Left hindlimb (tissue), 1 donor: Measurements from ENCODE around the gene RHO.
"Not testable (repeated sequence)": the region's sequence is repeated elsewhere in the genome, so short reads cannot be mapped to it uniquely, and the experiment has no call there.

Source experiments
- DNase-seq: peaks from one replicate; pipeline ENCODE4 v3.0.0-alpha.2; 2018

Gene RHO

DNA sequence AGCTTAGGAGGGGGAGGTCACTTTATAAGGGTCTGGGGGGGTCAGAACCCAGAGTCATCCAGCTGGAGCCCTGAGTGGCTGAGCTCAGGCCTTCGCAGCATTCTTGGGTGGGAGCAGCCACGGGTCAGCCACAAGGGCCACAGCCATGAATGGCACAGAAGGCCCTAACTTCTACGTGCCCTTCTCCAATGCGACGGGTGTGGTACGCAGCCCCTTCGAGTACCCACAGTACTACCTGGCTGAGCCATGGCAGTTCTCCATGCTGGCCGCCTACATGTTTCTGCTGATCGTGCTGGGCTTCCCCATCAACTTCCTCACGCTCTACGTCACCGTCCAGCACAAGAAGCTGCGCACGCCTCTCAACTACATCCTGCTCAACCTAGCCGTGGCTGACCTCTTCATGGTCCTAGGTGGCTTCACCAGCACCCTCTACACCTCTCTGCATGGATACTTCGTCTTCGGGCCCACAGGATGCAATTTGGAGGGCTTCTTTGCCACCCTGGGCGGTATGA is at the start of gene RHO:
TSS of gene RHO (plus strand) at position 51 of the 512 bp plus-strand sequence. CDS start at position 146, 95 bp downstream.
- DNase-seq = no peak

DNA sequence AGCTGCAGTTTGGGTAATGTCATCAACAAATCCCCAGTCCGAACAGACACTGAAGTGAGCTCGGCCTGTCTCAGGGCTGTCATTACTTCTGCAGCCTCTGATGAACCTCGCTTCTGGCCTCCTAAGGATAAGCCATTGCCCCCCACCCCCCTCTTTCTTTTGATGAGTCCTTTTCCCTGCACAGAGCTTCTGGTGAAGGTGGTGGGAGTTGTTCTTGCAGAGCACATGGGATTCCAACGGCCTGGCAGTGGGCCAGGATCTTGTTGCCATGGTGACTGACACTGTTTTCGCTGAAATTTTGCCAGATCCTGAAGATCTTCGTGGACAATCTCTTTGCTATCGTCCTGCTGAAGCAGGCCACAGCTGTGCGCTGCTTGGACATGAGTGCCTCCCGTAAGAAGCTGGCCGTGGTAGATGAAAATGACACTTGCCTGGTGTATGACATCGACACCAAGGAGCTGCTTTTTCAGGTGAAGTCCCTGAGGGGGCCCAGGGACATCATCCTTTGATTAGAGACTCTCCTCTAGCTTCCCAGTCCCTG is 47.1 kb upstream of the RHO start:
- DNase-seq = not testable (repeated sequence)

DNA sequence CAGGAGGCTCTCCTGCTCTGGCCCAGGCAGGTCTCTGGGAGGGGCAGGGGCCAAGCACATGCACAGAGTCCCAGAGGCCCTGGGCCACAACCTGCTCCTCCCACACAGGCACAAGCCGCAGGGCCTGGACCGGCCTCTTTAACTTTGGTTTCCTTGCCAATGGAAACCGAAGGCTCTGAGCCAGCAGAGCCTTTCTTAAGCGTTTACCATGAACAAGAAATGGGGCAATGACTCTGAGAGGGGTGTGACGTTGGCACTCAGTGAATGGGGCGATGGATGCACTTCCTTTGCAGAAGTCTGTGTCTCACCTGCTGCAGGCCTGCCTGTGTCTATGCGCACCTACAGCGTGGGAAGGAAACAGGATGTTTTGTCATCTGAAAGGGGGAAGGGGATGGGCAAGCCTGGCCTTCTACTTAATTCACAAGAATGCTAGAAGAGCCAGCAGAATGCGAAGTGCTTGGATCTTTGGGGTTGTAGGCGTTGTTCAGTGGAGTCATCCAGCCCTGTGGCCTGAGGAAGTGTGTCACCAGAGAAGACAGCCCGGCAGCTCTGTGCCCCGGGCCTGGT is 46.6 kb upstream of the RHO start:
- DNase-seq = no peak

- DNase-seq = no peak
These were observed 45.7 kb upstream of the RHO start for GRCh38 chr3:129482721-129483120.

DNA sequence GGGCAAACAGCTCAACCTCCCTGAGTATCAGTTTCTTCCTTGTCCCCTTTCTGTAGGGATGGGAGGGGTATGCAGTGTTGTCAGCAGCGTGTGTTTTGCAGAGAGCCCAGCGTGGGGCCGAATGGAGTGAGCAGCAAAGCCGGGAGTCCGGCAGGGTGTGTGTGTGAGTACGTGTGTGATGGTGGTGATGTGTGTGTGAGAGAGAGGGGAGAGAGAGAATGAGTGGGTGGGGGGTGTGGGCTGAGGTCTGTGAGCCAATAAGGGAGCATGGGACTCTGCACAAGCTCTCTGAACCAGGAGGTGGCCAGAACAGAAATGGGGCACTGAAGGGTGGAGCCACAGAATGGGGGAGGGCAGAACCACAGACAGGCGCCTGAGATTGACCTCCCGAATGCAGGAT is 44.6 kb upstream of the RHO start:
- DNase-seq = no peak

DNA sequence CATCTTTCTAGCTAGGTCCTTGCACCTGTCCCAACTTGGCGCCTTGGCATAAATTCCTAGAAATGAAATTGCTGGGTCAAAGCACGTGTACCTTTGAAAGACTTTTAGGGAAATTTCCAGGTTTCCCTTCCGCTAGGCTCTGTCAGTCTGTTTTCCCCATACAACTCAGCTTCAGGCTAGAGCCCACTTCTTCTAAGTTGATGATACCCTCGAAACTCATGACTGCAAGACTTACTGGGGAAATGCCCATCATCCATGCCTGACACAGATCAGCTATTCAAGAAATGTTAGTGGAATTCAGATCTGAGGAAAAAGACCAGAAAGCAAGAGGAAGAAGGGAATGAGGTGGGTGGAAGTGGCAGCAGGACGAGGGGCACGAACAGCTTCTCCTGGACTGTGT is 43.3 kb upstream of the RHO start:
- DNase-seq = not testable (repeated sequence)

DNA sequence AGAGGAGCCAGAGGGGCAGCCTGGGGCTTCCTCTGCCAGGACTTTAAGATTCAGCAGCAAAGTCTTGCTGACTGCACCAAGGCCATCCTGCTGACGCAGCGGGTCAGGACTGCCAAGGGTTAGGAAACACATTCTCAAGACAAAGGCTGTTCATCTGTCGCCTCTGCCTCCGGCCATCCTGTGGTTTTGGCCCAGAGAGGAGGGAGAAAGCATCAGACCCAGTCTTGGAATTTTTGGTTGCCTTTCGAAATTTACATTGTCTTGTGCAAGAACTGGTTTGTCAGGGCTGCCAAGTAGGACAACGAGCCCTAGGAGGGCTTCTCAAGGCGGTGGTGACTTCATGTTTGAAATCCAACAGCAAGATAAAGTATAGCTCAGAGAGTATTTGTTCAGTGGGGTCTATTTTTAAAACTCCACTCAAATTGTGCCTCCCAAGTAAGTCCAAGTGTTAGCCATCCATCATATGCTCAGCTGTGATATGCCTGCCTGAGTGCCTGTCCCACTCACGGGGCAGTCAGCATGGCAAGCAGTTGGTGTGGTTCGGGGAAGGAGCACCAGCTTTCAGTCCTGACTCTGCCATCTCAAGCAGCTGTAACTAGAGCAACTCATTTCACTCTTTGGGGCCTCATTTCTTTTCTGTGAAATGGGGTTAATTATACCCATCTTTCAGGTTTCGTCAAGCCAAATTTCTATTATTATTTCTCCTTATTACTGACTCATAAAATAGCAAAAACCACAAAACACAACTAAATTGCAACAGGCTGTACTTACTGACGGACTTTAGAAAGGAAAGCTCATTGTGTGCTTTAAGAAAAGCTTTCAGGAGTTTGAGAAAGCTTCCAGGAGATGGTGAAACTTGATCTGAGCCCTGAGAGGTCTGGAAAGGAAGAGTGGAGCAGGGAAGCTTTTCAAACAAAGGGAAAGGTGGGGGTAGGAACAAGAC is 42.4 kb upstream of the RHO start:
- peak; percentile 63 for DNase-seq

- no peak for DNase-seq
These were observed 41.8 kb upstream of the RHO start for GRCh38 chr3:129486664-129487035.

- DNase-seq = no peak
These were observed 41.1 kb upstream of the RHO start for GRCh38 chr3:129487183-129487867.

- not testable (repeated sequence) for DNase-seq
These were observed 40.5 kb upstream of the RHO start for GRCh38 chr3:129487868-129488335.

DNA sequence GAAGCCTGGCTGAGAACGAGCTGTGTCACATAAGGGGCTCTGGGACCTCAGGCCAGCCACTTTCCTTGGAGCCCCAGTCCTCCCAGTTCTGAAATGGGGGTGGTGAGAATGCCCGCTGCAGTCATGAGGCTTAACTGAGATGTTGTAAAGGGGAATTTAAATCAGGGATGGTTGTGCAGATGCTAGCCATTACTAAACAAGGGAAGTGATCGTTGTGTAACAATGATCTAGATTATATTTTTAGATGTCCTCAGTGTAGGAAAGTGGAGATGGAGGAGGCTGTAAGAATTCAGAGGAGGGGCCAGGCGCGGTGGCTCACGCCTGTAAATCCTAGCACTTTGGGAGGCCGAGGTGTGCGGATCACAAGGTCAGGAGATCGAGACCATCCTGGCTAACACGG is 39.2 kb upstream of the RHO start:
- DNase-seq = peak; percentile 4

- DNase-seq = peak; percentile 85
These were observed 38.2 kb upstream of the RHO start for GRCh38 chr3:129490273-129490675.

GRCh38 chr3:129491077-129491476 is 37.4 kb upstream of the RHO start:
- DNase-seq = not testable (repeated sequence)

DNA sequence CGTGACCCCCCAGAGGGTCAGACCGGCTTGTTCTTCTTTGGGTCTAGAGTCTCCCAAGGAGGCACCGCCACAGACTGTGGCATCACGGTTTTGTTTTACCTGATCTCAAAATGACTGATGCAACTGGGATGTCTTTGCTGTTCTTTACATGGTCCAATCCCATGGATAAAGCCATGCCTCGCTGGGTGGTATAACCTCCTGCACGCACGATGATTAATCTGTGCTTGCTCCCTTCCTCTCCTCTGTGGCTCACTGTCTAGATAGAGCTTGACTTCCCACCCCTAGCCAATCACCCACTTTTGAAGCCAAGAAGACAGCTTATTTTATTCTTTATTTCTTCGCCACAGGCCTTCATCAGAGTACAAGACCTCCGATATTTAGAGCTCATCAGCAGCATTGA is 36.6 kb upstream of the RHO start:
- no peak for DNase-seq

- no peak for DNase-seq
These were observed 35.7 kb upstream of the RHO start for GRCh38 chr3:129492691-129493090.

- DNase-seq = no peak
These were observed 35.2 kb upstream of the RHO start for GRCh38 chr3:129493206-129493605.

DNA sequence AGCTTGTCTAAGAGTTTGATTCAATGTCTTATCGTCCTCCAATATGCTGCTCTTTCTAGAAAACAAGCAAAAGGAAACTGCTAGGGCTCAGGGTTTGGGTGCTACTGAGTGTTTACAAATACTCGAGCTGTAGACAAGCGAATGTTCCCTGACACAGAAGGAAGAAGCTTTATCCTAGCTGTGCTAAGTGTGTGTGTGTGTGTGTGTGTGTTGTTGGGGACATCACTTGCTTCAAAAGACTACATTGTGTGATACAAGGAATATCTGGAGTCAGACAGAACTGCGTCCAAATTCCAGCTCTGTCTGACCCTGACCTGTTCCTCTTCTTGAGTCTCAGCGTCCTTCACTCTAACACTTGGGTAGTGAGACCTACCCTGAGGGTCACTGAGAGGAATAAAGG is 33.9 kb upstream of the RHO start:
- not testable (repeated sequence) for DNase-seq

DNA sequence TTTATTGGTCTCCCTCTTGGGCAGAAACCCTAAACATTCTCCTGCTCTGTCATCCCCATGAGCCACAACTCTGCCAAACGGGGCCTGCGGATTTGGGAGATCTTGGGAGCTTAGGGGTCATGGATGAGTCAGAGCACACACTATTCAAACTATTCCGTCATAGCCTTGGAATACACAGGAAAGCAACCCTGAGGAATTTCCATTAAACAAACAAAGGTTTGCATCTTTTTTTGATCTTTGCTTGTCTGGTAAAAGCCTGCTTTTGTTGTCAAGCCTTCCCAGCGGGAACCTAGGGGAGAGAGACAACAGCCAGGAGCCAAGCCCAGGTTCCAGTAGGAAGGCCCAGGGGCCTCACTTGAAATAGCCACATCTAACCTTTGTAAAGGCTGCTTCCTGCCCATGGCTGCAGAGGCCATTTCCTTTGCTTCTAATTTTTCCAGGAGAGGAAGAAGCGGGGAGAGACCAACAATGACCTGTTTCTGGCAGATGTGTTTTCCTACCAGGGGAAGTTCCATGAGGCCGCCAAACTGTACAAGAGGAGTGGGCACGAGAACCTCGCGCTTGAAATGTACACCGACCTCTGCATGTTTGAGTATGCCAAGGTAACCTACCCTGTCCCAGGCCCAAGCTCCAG is 33.3 kb upstream of the RHO start:
- DNase-seq = not testable (repeated sequence)

- DNase-seq = not testable (repeated sequence)
These were observed 30.6 kb upstream of the RHO start for GRCh38 chr3:129497876-129498275.

DNA sequence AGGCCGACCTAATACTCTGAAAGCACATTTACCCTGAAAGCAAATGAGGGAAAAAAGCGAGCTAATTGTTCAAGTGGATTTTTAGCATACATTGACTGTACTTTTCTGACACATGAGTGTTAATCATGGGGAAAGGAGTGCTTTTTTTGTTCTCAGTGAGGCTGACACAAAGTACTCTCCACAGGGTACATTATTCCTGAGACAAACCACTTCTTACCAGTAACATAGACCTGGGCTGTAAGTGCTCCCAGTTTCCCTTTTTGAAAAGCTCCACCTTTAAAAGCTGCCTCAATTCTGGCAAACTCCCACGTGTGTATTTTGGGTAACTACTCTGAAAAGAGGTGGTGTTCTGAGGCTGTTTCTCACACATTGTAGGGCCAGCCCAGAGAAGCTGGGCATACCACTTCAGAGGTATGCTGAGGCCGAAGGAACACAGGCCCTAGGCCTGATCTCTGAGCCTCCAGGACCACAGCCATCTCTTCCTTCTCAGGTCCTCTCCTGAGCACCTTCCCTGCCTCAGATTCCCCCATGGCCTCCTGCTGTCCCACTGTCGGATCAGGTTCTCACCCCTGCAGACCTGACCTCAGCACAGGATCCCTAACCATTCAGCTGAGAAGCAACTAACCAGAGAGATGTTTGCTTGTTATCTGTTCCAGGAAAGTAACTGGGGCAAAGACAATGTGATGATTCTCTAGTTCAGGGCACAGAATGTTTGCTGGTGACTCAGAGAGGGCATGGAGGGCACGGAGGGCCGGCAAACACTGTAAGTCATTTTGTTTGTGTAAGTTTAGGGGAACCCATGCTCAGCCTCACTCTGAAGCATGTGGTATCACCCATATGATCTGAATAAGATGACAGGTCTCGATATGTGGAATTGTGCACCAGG is 29.6 kb upstream of the RHO start:
- not testable (repeated sequence) for DNase-seq

GRCh38 chr3:129499604-129500333 is 28.7 kb upstream of the RHO start:
- not testable (repeated sequence) for DNase-seq
